GM12892 (cell line): ENCODE measurements around the gene EFR3B.

ENCODE experiments used
- POLR2A ChIP-seq: IDR thresholded peaks from 2 replicates; pipeline ENCODE4 v1.6.1; 2011; ENCODE audit warnings: low read depth, low read length, control low read depth
- POLR2AphosphoS5 ChIP-seq: IDR thresholded peaks from 2 replicates; pipeline ENCODE4 v1.6.1; 2011; ENCODE audit warnings: low read depth, low read length, control low read depth

DNA sequence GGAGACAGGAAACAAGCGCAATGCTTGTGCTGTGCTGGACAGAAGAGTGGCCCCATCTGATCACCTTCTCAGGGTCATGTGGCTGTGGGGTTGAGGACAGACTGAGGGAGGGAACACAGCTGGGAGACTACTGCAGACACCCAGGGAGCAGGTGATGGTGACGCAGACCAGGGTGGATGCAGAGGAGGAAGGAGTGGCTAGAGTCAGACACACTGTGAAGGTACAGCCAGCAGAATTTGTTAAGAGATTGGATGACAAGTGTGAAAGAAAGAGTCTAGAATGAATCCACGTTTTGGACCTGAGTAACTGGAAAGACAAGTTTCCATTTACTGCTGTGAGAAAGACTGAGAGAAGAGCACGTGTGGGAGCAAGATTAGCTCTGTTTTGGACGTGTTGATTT lies 142.4 kb downstream of the EFR3B start:
- TF ChIP-seq POLR2AphosphoS5 (no peak), POLR2A (no peak)
